ENCODE data around the gene MGMT.
A peak's percentile ranks its signal among the peaks of the same experiment; 100 is the strongest.

Gene MGMT

GRCh38 chr10:129533281-129533680, 66.2 kb downstream of the MGMT start:
- no peak for DNase-seq (ENCODE audit: low read depth, low spot score)
- in situ Hi-C loops (cut with HindIII; ENCODE audit: low sequenced_read_pairs) = no loop called here
- TF ChIP-seq CTCF (IDR thresholded peaks at IDR 0.05; ENCODE audit: low read depth, low read length) = no peak
- no peak overlapping the region for H3K4me3 ChIP-seq (ENCODE audit: low read depth, low read length)

GRCh38 chr10:129534826-129535225, 67.8 kb downstream of the MGMT start:
- no peak for DNase-seq (ENCODE audit: low read depth, low spot score)
- in situ Hi-C loops (cut with HindIII; ENCODE audit: low sequenced_read_pairs) = no loop called here
- TF ChIP-seq CTCF (IDR thresholded peaks at IDR 0.05; ENCODE audit: low read depth, low read length) = no peak
- H3K4me3 ChIP-seq (ENCODE audit: low read depth, low read length) = no peak overlapping the region

DNA sequence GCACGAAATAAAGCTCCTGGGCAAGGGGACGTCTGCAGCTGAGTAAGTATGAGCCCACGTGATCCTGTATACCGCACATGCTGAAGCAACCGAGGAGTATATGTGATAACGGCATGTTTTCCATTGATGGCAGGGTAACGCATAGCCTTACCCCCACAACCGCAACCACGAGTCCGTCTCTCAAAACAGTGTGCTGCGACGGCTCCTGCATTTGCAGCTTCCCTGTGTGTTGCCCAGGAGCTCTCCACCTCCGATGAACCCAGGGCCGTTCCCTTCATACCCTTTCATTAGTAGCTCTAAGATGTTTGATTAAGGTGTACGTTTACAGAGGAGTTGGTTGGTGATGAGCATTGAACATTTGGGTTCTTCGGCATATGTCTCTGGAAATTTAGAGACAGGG, 69.3 kb downstream of the MGMT start:
- no peak for TF ChIP-seq CTCF (IDR thresholded peaks at IDR 0.05; ENCODE audit: low read depth, low read length)
- no peak for DNase-seq (ENCODE audit: low read depth, low spot score)
- in situ Hi-C loops (cut with HindIII; ENCODE audit: low sequenced_read_pairs) = no loop called here
- no peak overlapping the region for H3K4me3 ChIP-seq (ENCODE audit: low read depth, low read length)

DNA sequence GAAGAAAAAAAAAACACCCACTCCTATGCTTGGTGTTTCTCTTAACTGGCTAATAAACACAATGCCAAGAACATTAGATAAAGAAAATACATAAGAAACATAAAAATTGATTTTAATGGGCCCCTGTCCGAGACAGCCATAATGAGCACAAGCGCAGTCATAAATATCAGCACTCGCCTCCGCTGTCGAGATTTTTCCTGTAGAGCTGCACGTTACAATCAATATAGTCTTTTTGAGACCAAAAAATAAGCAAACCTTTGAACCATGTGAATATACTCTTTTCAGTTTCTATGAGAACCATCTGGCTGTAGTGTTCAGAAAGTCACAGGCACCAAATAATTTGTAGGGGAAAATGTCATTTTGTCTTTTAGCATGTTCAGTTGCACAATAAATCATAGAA, 70.1 kb downstream of the MGMT start:
- in situ Hi-C loops (cut with HindIII; ENCODE audit: low sequenced_read_pairs) = no loop called here
- no peak for DNase-seq (ENCODE audit: low read depth, low spot score)
- H3K4me3 ChIP-seq (ENCODE audit: low read depth, low read length) = no peak overlapping the region
- TF ChIP-seq CTCF (IDR thresholded peaks at IDR 0.05; ENCODE audit: low read depth, low read length) = no peak

DNA sequence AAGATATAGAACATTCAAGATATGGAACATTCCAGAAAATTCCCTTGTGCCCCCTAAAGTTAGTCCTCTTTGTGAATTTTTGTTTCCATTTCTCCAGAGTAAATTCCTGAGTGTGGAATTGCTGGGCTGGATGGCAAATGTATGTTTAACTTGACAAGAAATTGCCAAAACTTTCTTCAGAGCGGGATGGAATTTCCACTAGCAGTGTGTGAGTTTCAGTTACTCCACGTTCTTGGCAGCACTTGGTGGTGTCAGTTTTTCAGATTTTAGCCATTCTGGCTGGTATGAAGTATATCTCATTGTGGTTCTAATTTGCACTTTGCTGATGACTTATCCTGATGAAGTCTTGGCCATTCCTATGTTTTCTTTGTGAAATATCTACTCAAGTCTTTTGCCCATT, 71.2 kb downstream of the MGMT start:
- no peak for TF ChIP-seq CTCF (IDR thresholded peaks at IDR 0.05; ENCODE audit: low read depth, low read length)

DNA sequence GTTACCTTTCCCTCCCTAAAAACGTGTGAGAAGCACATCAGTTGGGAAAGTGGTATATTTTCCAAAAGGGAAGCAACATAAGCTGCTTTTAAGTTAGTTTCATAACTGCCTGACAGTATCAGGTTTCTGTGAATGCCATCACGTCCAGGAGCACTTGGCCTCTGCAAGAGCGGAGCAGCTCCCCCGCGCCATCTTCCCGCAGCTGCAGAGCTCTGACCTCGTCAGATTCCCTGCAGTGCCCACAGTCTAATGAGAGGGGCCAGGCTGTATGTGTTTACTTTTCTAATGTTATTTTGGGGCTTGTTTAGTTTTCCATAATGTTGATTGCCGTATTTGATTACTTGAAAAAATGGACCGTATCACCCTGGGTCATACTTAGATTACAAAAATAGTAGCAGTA, 74.2 kb downstream of the MGMT start:
- peak; percentile 25 for DNase-seq (ENCODE audit: low read depth, low spot score)
- H3K4me3 ChIP-seq (ENCODE audit: low read depth, low read length) = no peak overlapping the region
- TF ChIP-seq CTCF (IDR thresholded peaks at IDR 0.05; ENCODE audit: low read depth, low read length) = no peak
- in situ Hi-C loops (cut with HindIII; ENCODE audit: low sequenced_read_pairs) = no loop called here

More for the DNA sequence above, 71.2 kb downstream of the MGMT start:
- DNase-seq (ENCODE audit: low read depth, low spot score) = no peak
- no peak overlapping the region for H3K4me3 ChIP-seq (ENCODE audit: low read depth, low read length)
- in situ Hi-C loops (cut with HindIII; ENCODE audit: low sequenced_read_pairs) = no loop called here

All from astrocyte of the spinal cord (primary cell).